GM18867 (cell line): ENCODE results near the gene PHIP.
A peak's percentile ranks its signal among the peaks of the same experiment; 100 is the strongest.

ENCODE experiments used
- ATAC-seq: cut with Tn5 transposase; IDR thresholded peaks from one replicate; pipeline ENCODE4 v1.9.1; 2021; ENCODE audit warnings: mild to moderate bottlenecking, moderate library complexity; ENCODE audit not compliant: unreplicated experiment

Gene PHIP

GRCh38 chr6:79071547-79071946 lies 6.5 kb downstream of the PHIP start:
- peak; percentile 28 for ATAC-seq

DNA sequence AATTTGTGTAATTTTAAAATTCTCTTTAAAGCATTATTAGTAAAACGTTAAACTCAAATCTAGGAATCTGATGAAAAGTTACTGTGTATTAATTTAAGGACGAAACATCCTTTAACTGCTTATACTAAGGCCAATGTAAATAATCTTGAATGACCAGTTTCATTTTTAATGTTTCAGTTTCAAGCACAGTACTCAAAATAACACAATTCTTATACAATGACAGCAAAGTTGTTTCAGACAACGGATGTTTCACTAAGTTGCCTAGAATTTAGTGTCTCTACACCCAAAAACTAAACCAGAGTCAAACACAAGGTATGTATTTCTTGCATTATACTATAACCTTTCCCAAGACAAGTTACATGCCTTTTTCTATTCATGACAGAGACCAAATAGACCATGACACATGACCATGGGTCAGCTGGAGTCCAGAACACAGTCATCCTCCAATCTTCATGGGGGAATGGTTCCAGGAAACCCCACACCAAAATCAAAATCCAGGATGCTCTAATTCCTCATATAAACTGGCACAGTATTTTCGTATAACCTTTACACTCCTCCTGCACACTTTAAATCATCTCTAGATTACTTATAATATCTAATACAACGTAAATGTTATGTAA lies 7.7 kb downstream of the PHIP start:
- ATAC-seq: peak; percentile 81

- ATAC-seq: no peak
These were observed 11.2 kb downstream of the PHIP start for GRCh38 chr6:79066828-79067227.

GRCh38 chr6:79066330-79066729 lies 11.7 kb downstream of the PHIP start:
- no peak for ATAC-seq

DNA sequence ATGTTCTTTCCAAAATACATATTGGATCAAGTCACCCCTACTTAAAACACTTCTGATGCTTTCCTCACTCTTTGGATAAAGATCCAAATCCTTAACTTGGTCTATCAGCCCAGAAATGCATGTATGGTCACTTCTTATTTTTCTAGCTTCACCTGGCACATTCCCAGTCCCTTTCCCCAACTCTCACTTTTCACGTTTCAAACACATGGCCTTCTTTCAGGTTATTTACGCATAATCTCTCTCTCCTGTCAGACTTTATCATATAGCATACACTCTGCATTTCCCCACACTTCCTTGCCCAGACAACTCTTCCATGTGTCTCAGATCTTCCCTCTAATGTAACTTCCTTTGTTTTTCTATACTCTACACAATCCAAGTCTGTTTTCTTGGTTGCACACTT lies 12.8 kb downstream of the PHIP start:
- no peak for ATAC-seq

GRCh38 chr6:79064635-79065034 lies 13.4 kb downstream of the PHIP start:
- ATAC-seq: no peak

- ATAC-seq: no peak
These were observed 15.3 kb downstream of the PHIP start for GRCh38 chr6:79062708-79063107.

DNA sequence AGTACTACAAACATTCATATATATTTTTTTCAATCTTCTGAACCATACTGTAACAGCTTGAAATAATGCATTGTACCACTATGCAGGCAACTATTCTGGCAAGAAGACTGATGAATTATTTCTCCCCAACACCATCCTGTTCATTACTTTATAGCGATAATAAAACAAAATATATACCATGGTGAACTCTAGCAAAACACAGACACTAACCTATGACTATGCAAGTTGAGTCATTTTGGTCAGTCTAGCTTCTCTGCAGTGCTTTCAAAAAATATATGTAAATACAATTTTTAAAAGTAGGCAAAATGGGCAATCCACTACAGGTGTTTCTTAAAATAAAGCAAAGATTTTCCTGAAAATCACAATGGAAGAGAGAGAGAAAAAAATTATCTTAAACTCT lies 20.3 kb downstream of the PHIP start:
- ATAC-seq: no peak

- no peak for ATAC-seq
These were observed 21.8 kb downstream of the PHIP start for GRCh38 chr6:79056226-79056625.

DNA sequence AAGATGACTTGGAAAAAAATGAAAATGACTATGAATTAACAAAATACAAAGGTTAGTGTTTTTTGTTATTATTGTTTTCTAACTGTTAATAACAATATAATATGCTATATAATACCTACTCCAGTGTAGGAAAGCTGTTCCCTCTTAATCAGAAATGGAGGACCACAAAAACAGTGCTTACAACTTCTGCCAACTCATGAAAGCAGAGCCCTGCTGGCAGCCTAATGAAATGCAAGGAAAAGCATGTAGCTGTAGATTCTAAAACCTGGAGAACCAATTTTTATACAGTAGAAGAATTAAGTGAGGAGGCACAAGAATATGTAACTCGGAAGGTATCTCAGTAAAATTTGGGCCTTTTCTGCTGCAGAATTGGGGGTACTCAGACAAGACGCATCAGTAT lies 29.4 kb downstream of the PHIP start:
- no peak for ATAC-seq

- no peak for ATAC-seq
These were observed 31.0 kb downstream of the PHIP start for GRCh38 chr6:79047072-79047471.

DNA sequence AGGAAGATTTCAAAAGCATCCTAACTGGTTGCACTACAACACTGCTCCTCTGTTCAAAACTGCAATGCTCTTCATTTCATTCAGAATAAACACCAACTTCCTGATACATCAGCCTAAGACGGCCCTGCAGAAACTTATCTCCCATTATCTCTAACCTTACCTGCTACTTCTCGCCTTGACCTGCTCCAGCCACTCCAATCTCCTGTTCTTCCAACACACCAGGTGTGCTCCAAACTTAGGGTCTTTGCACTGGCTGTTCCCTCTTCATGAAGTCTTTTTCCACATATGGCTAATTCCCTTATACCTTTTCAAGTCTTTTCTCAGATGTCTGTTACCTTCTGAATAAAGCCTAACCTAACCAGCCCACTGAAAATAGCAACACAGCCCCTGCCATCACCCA lies 32.1 kb downstream of the PHIP start:
- ATAC-seq: no peak

- no peak for ATAC-seq
These were observed 35.3 kb downstream of the PHIP start for GRCh38 chr6:79042799-79043126.

- ATAC-seq: peak; percentile 84
These were observed 35.8 kb downstream of the PHIP start for GRCh38 chr6:79042088-79042798.

- ATAC-seq: peak; percentile 64
These were observed 38.0 kb downstream of the PHIP start for GRCh38 chr6:79040083-79040482.

GRCh38 chr6:79038061-79038460 lies 40.0 kb downstream of the PHIP start:
- no peak for ATAC-seq

DNA sequence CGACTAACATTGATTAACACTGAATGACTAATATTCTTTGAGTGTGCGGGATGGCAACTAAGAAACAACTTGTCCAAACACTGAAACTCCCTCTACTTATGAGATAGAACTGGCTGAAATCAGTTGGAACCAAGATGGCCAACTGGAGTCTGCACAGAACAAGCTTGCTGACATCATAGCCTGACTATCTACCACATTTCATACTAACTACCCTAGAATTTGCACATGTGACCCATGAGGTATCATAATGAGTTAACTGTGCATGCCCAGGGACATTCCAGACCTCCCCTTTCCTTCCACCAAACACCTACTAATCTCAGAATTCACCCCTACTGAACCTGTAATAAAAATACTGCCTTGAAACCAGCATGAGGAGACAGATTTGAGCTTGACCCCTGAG lies 43.2 kb downstream of the PHIP start:
- ATAC-seq: peak; percentile 71

- no peak for ATAC-seq
These were observed 44.8 kb downstream of the PHIP start for GRCh38 chr6:79033279-79033678.

- ATAC-seq: no peak
These were observed 46.0 kb downstream of the PHIP start for GRCh38 chr6:79031821-79032590.

DNA sequence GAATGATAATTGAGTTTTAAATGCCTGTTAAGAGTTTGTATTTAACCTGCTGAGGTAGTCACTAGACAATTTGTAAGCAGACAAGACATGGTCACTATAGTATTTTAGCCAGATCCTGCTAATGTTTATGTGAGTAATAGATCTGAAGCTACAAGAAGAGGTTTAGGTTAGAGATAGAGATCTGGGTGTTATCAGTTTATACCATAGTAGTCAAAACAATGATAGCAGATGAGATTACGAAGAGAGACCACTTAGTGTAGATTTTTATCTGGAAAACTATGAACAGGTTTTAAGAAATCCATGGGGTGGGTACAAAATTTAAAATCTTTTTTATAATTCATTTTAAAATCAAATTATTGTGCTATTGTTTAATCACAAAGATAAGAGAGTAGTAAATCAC lies 47.5 kb downstream of the PHIP start:
- no peak for ATAC-seq

- no peak for ATAC-seq
These were observed 48.0 kb downstream of the PHIP start for GRCh38 chr6:79030023-79030422.

- no peak for ATAC-seq
These were observed 49.3 kb downstream of the PHIP start for GRCh38 chr6:79028641-79029314.
